Natural killer cell (primary cell): Measurements from ENCODE around the gene ABL1. TPM values are rescaled to one million over a fixed set of nuclear protein-coding genes. Genes with fewer than 3 reads are reported as not detected.
A peak's percentile ranks its signal among the peaks of the same experiment; 100 is the strongest.
"Not testable (repeated sequence)": the region's sequence is repeated elsewhere in the genome, so short reads cannot be mapped to it uniquely, and the experiment has no call there.

Experiments used
- ATAC-seq, 3 donors: fragments of 150-1000 bp in 2 of 3; fragments of 200-7000 bp in 1 of 3; cut with Tn5 transposase; 1 replicate in 1 of 3; 2 replicates in 2 of 3; pipeline ENCODE4 v1.10.0; 2021; ENCODE audit warnings: mild to moderate bottlenecking in 2 of 3, moderate library complexity in 2 of 3
- DNase-seq, 2 donors: peaks; one replicate each; pipeline versions ENCODE4 v3.0.0 to v3.0.0-alpha.2; 2013 to 2021; ENCODE audit warnings: mixed read lengths in 1 of 2
- H3K27ac ChIP-seq: one replicate; pipeline ENCODE4 v1.5.1; 2013; ENCODE audit warnings: mild to moderate bottlenecking, low read length
- H3K27me3 ChIP-seq: one replicate; pipeline ENCODE4 v1.6.1; 2013; ENCODE audit warnings: low read length; ENCODE audit not compliant: control insufficient read depth, insufficient read depth
- H3K36me3 ChIP-seq: one replicate; pipeline ENCODE4 v1.6.1; 2013; ENCODE audit warnings: low read length; ENCODE audit not compliant: control insufficient read depth, insufficient read depth
- H3K4me1 ChIP-seq: one replicate; pipeline ENCODE4 v1.6.1; 2013; ENCODE audit warnings: low read length; ENCODE audit not compliant: control insufficient read depth, insufficient read depth
- H3K4me3 ChIP-seq: one replicate; pipeline ENCODE4 v1.5.1; 2013; ENCODE audit warnings: low read length
- H3K9me3 ChIP-seq: one replicate; pipeline ENCODE4 v1.6.1; 2013; ENCODE audit warnings: low read length; ENCODE audit not compliant: control insufficient read depth, insufficient read depth
- H3K27ac Mint-ChIP-seq, 2 donors: one replicate each; pipeline ENCODE4 v1.8.0; 2022; ENCODE audit warnings: mild to moderate bottlenecking in 2 of 2, mixed read lengths in 2 of 2, moderate library complexity in 1 of 2
- H3K27me3 Mint-ChIP-seq, 2 donors: one replicate each; pipeline ENCODE4 v1.8.0; 2022; ENCODE audit warnings: low read depth in 2 of 2, mixed read lengths in 2 of 2
- H3K36me3 Mint-ChIP-seq: one replicate; pipeline ENCODE4 v1.8.0; 2022; ENCODE audit warnings: mixed read lengths
- H3K4me1 Mint-ChIP-seq, 2 donors: one replicate each; pipeline ENCODE4 v1.8.0; 2022; ENCODE audit warnings: mixed read lengths in 2 of 2
- H3K4me3 Mint-ChIP-seq: one replicate; pipeline ENCODE4 v1.8.0; 2022; ENCODE audit warnings: mild to moderate bottlenecking, moderate library complexity, mixed read lengths
- H3K9me3 Mint-ChIP-seq, 2 donors: one replicate each; pipeline ENCODE4 v1.8.0; 2022; ENCODE audit warnings: mixed read lengths in 2 of 2
- CTCF ChIP-seq: fragments of 200-600 bp; IDR thresholded peaks from one replicate; pipeline ENCODE4 v1.8.0; 2022; ENCODE audit warnings: antibody characterized with exemption
- WGBS: methylation state at CpG from one replicate; pipeline ENCODE4 v1.1.7; 2013; ENCODE audit warnings: missing lambda C conversion rate; ENCODE audit not compliant: insufficient coverage; 5-methylcytosine and 5-hydroxymethylcytosine counted together
- intact Hi-C: fragments of 100-400 bp; cut with micrococcal nuclease; formaldehyde crosslinking; loops from one replicate; pipeline ENCODE4 v1.14.2; 2022
- total RNA-seq, 4 donors: library from RNA; stranded (reverse); fragments of 120-200 nt in 1 of 4; gene quantifications; one replicate each; pipeline versions ENCODE4 v1.2.3 to v1.2.4, GENCODE V29; 2013 to 2022

Gene ABL1
- total RNA-seq, 3 donors from 2014 or later (not counting 1 experiment from before 2014, with no cell fraction given) = 49.7 to 65.6 (median 53.8) TPM

DNA sequence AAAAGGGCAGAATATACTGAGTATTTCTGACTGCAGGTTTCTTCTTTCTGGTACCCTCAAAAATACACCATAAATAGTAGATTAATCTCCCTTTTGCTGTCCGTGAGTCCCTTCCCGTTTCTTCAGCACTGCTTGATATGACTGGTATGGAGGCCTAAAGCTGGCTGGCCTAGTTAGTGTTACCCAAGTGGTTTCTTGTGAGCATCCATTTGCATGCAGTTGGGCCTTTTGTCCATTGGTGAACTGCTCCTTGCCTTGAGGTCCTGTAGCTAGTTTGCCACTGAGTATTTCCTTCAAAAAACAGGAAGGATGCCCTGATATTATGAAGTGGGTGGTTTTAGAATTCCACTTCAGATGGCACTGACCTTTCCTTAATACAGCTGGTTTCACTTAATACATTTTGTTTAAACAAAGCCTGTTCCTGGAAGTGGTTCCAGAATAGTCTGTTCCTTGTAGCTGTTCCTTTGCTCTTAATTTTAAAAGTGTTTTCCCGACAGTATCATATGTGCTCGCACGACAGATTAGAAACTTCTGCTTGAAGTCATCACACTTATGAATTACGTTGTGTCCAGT lies 40.0 kb upstream of the ABL1 start:
- Histone ChIP-seq H3K9me3 (peaks cover 1% of the 10 kb centered on the region), H3K4me3 (no peak overlapping the region), H3K27me3 (no peaks in the 10 kb centered on the region), H3K36me3 (no peaks in the 10 kb centered on the region), H3K27ac (no peak overlapping the region), H3K4me1 (no peaks in the 10 kb centered on the region)
- H3K27me3 Mint-ChIP-seq = no peaks in the 10 kb centered on the region
- peaks cover 23 to 27% of the 10 kb centered on the region in 2 donors for H3K4me1 Mint-ChIP-seq
- no peak for TF ChIP-seq CTCF
- no peaks in the 10 kb centered on the region for H3K9me3 Mint-ChIP-seq
- H3K27ac Mint-ChIP-seq = no peak overlapping the region
- peaks cover under 1% of the 10 kb centered on the region for H3K36me3 Mint-ChIP-seq
- intact Hi-C loops = no loop called here
- no peak overlapping the region for H3K4me3 Mint-ChIP-seq
- DNase-seq = no peak
- WGBS = 99% methylated on average over 6 of the region's 6 CpGs
- ATAC-seq = no peak

- ATAC-seq = not testable (repeated sequence)
- peaks cover 22 to 24% of the 10 kb centered on the region in 2 donors for H3K4me1 Mint-ChIP-seq
Measured at GRCh38 chr9:130803116-130803515, 31.9 kb upstream of the ABL1 start.

GRCh38 chr9:130805510-130806326 lies 29.3 kb upstream of the ABL1 start:
- no peak overlapping the region for H3K4me3 ChIP-seq
- intact Hi-C loops = loop anchor here (1.0 kb wide), 1 partner anchor 29 kb away; no protein-coding TSS in a partner anchor
- no peak for TF ChIP-seq CTCF
- H3K27me3 ChIP-seq = no peaks in the 10 kb centered on the region
- H3K27ac Mint-ChIP-seq = peak overlapping the region; percentile 64 to 82
- no peaks in the 10 kb centered on the region for H3K27me3 Mint-ChIP-seq
- 38% methylated on average over 1 of the region's 1 CpG for WGBS
- H3K4me1 ChIP-seq = peaks cover 10% of the 10 kb centered on the region
- H3K9me3 ChIP-seq = no peaks in the 10 kb centered on the region
- DNase-seq (no peak), ATAC-seq (peak in 1 of 3 donors; percentile 5)
- H3K36me3 Mint-ChIP-seq = no peaks in the 10 kb centered on the region
- no peaks in the 10 kb centered on the region for H3K36me3 ChIP-seq
- H3K4me3 Mint-ChIP-seq = no peak overlapping the region
- H3K4me1 Mint-ChIP-seq = peaks cover 22 to 24% of the 10 kb centered on the region in 2 donors
- H3K27ac ChIP-seq = no peak overlapping the region
- no peaks in the 10 kb centered on the region for H3K9me3 Mint-ChIP-seq

More at GRCh38 chr9:130803116-130803515, 31.9 kb upstream of the ABL1 start:
- H3K4me3 ChIP-seq, intact Hi-C loops, DNase-seq, H3K27ac Mint-ChIP-seq, H3K9me3 ChIP-seq, H3K4me3 Mint-ChIP-seq, H3K27ac ChIP-seq, H3K36me3 ChIP-seq, H3K9me3 Mint-ChIP-seq, H3K27me3 Mint-ChIP-seq, H3K27me3 ChIP-seq, H3K36me3 Mint-ChIP-seq: not testable (repeated sequence)
- 99% methylated on average over 11 of the region's 11 CpGs for WGBS
- H3K4me1 ChIP-seq = peaks cover 10% of the 10 kb centered on the region

DNA sequence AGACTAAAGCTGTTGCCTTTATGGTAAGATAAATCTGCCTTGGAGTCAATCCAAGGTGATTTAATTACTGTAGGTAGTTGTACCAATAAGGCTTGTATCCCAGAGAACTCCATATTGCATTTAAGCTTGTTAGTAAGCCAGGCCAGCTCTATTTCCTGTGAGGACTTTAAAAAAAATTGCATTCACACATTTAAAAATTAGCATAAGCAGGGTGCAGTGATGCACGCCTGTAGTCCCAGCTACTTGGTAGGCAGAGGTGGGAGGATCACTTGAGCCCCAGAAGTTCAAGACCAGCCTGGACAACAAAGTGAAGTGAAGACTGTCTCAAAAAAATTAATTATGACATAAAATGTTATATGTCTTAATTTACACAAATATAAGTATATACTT lies 28.7 kb upstream of the ABL1 start:
- peak overlapping the region; percentile 64 to 82 for H3K27ac Mint-ChIP-seq
- H3K9me3 Mint-ChIP-seq = no peaks in the 10 kb centered on the region
- DNase-seq (no peak), ATAC-seq (peak; percentile 83 to 92 (median 87))
- no peak for TF ChIP-seq CTCF
- H3K9me3 ChIP-seq = no peaks in the 10 kb centered on the region
- no peak overlapping the region for H3K27ac ChIP-seq
- no peaks in the 10 kb centered on the region for H3K27me3 ChIP-seq
- WGBS = no CpG with 5 or more reads among the region's 1 CpG
- peaks cover 10% of the 10 kb centered on the region for H3K4me1 ChIP-seq
- no peak overlapping the region for H3K4me3 Mint-ChIP-seq
- H3K36me3 Mint-ChIP-seq = no peaks in the 10 kb centered on the region
- H3K27me3 Mint-ChIP-seq = no peaks in the 10 kb centered on the region
- no peaks in the 10 kb centered on the region for H3K36me3 ChIP-seq
- H3K4me1 Mint-ChIP-seq = peaks cover 22 to 24% of the 10 kb centered on the region in 2 donors
- no peak overlapping the region for H3K4me3 ChIP-seq
- intact Hi-C loops = loop anchor here (1.0 kb wide), 1 partner anchor 28 kb away; no protein-coding TSS in a partner anchor
